Endothelial cell of umbilical vein (primary cell): ENCODE results near the gene MAST4. TPM values are rescaled to one million over a fixed set of nuclear protein-coding genes. Genes with fewer than 3 reads are reported as not detected.

ENCODE experiments used
- BruUV-seq: library from RNA; stranded (reverse); fragments of 400-500 nt; replicated peaks from 2 replicates; lab custom pipeline; 2021; lab: Mats Ljungman, UMichigan
- CTCF ChIA-PET: fragments of 300-600, 350-600 bp; sonication (Branson Sonifier 250); formaldehyde crosslinking; loops from one replicate; lab custom pipeline; 2021; ENCODE audit warnings: antibody characterized with exemption, inconsistent platforms; lab: Charles Lee
- POLR2A ChIA-PET: fragments of 300-600, 350-600 bp; sonication (Branson Sonifier 250); formaldehyde crosslinking; loops from one replicate; lab custom pipeline; 2021; ENCODE audit warnings: antibody characterized with exemption, inconsistent platforms; lab: Charles Lee
- DNase-seq: peaks from one replicate; pipeline ENCODE4 v3.0.0-alpha.2; 2011; ENCODE audit warnings: low read depth, low spot score
- FAIRE-seq: peaks from 2 replicates; lab custom pipeline; 2011; peaks lifted over from hg19 to GRCh38; lab: Jason Lieb, UNC
- H2AFZ ChIP-seq: 2 replicates; pipeline ENCODE4 v1.6.0; 2012; ENCODE audit warnings: low read depth, low read length, control low read depth, inconsistent platforms
- H3K27ac ChIP-seq: 2 replicates; pipeline ENCODE4 v1.5.1; 2011; ENCODE audit warnings: low read depth, mild to moderate bottlenecking, control low read depth, low read length, moderate library complexity; ENCODE audit not compliant: insufficient read depth
- H3K27me3 ChIP-seq, 2 experiments: 2 replicates each; pipeline versions ENCODE4 v1.6.0 to v1.6.1; 2011; ENCODE audit warnings: low read length in 2 of 2, mixed read lengths in 1 of 2; ENCODE audit not compliant: control insufficient read depth in 2 of 2, insufficient read depth in 2 of 2
- H3K36me3 ChIP-seq, 2 experiments: 2 replicates in 1 of 2; 3 replicates in 1 of 2; pipeline ENCODE4 v1.5.1; 2011; ENCODE audit warnings: low read length in 2 of 2, mild to moderate bottlenecking in 1 of 2, moderate library complexity in 1 of 2; ENCODE audit not compliant: control insufficient read depth in 2 of 2, insufficient read depth in 2 of 2; ENCODE audit errors: extremely low read depth in 1 of 2
- H3K4me1 ChIP-seq: 3 replicates; pipeline ENCODE4 v1.5.1; 2011; ENCODE audit warnings: mild to moderate bottlenecking, low read length; ENCODE audit not compliant: control insufficient read depth, insufficient read depth; ENCODE audit errors: extremely low read depth
- H3K4me2 ChIP-seq: 2 replicates; pipeline ENCODE4 v1.6.1; 2011; ENCODE audit warnings: low read length, control low read depth, mixed read lengths; ENCODE audit not compliant: insufficient read depth
- H3K4me3 ChIP-seq, 3 experiments: fragments of 200-600 bp in 1 of 3; sonication (generic), shearing (Covaris generic) in 1 of 3; replicated peaks in 1 of 3; 2 replicates each; pipeline ENCODE4 v1.5.1; 2011 to 2016; ENCODE audit warnings: control low read depth in 3 of 3, low read length in 3 of 3, mild to moderate bottlenecking in 2 of 3, inconsistent platforms in 1 of 3, low read depth in 1 of 3, moderate library complexity in 1 of 3; ENCODE audit not compliant: insufficient read depth in 1 of 3
- H3K79me2 ChIP-seq: 2 replicates; pipeline ENCODE4 v1.6.0; 2012; ENCODE audit warnings: low read length, inconsistent platforms; ENCODE audit not compliant: control insufficient read depth, insufficient read depth
- H3K9ac ChIP-seq: replicated peaks from 2 replicates; pipeline ENCODE3; 2011; ENCODE audit warnings: low read length, control low read depth; ENCODE audit not compliant: insufficient read depth; ENCODE audit errors: extremely low read depth
- H3K9me1 ChIP-seq: replicated peaks from 3 replicates; pipeline ENCODE4 v1.6.0; 2011; ENCODE audit warnings: mild to moderate bottlenecking, low read length; ENCODE audit not compliant: control insufficient read depth, insufficient read depth; ENCODE audit errors: extremely low read depth
- H3K9me3 ChIP-seq: replicated peaks from 2 replicates; pipeline ENCODE4 v1.5.1; 2012; ENCODE audit warnings: low read length, inconsistent platforms; ENCODE audit not compliant: control insufficient read depth, insufficient read depth
- H4K20me1 ChIP-seq: replicated peaks from 2 replicates; pipeline ENCODE3; 2011; ENCODE audit warnings: mild to moderate bottlenecking, low read length; ENCODE audit not compliant: control insufficient read depth, insufficient read depth; ENCODE audit errors: extremely low read depth
- EZH2 ChIP-seq: IDR thresholded peaks from 2 replicates; pipeline ENCODE4 v1.6.1; 2012; ENCODE audit warnings: borderline replicate concordance, low read depth, mild to moderate bottlenecking, moderate library complexity, low read length, inconsistent platforms; ENCODE audit not compliant: severe bottlenecking
- GATA2 ChIP-seq: IDR thresholded peaks from 2 replicates; pipeline ENCODE4 v1.7.0; 2011; ENCODE audit warnings: low read depth, mild to moderate bottlenecking, moderate library complexity, mixed read lengths, low read length; ENCODE audit not compliant: insufficient read length, insufficient read depth
- MAX ChIP-seq: IDR thresholded peaks from 2 replicates; pipeline ENCODE4 v1.6.1; 2011; ENCODE audit not compliant: insufficient read depth, insufficient read length
- POLR2A ChIP-seq: IDR thresholded peaks from 2 replicates; pipeline ENCODE4 v1.6.1; 2012; ENCODE audit warnings: low read depth, mild to moderate bottlenecking, control low read depth, low read length
- dilution Hi-C: fragments of 300-500 bp; cut with MboI; formaldehyde crosslinking; loops from one replicate; pipeline ENCODE4 v1.15.0; 2019; ENCODE audit warnings: low sequenced_read_pairs; ENCODE audit not compliant: extremely low pct_ligation_motif_present
- intact Hi-C: fragments of 100-400 bp; cut with micrococcal nuclease; formaldehyde crosslinking; loops from one replicate; pipeline ENCODE4 v1.10.0; 2022
- polyA plus RNA-seq, 4 experiments: library from polyadenylated mRNA; depleted of rRNA in 3 of 4; stranded (reverse) in 3 of 4; unstranded in 1 of 4; fragments of >200 nt; gene quantifications; 2 replicates each; pipeline versions ENCODE4 v1.2.1 to v1.2.3, GENCODE V29; 2011 to 2012; ENCODE audit warnings: missing spikeins in 1 of 4
- total RNA-seq: library from RNA; stranded (reverse); gene quantifications from 2 replicates; pipeline ENCODE4 v1.2.3, GENCODE V29; 2021

Gene MAST4
- total and polyA plus RNA-seq, 2 donors (not counting 3 experiments of a cell fraction or from before 2014, with no cell fraction given) = 40.2 to 116 TPM

- dilution Hi-C loops = no loop called here
- H3K4me1 ChIP-seq = peaks cover 15% of the 10 kb centered on the region
- H3K9ac ChIP-seq = no peak overlapping the region
- H3K27me3 ChIP-seq = no peaks in the 10 kb centered on the region
- intact Hi-C loops = no loop called here
- ChIA-PET CTCF (no interaction called here), POLR2A (no interaction called here)
- no peak for FAIRE-seq
- peaks cover 2 to 6% of the 10 kb centered on the region in 2 experiments for H3K36me3 ChIP-seq
- DNase-seq = no peak
- BruUV-seq = no TSS peak
- no peak overlapping the region for H3K4me2 ChIP-seq
- peaks cover 2% of the 10 kb centered on the region for H3K79me2 ChIP-seq
- TF ChIP-seq EZH2 = no peak
- H2AFZ ChIP-seq = no peak overlapping the region
- H3K9me1 ChIP-seq = no peaks in the 10 kb centered on the region
- no peaks in the 10 kb centered on the region for H4K20me1 ChIP-seq
- H3K27ac ChIP-seq = no peak overlapping the region
- H3K9me3 ChIP-seq = no peaks in the 10 kb centered on the region
- H3K4me3 ChIP-seq = no peak overlapping the region
Measured at GRCh38 chr5:66929281-66929680, 333.1 kb downstream of the MAST4 start.

- Histone ChIP-seq H4K20me1 (no peaks in the 10 kb centered on the region), H3K36me3 (peaks cover 2 to 6% of the 10 kb centered on the region in 2 experiments), H3K27ac (no peak overlapping the region), H3K4me3 (no peak overlapping the region), H3K79me2 (peaks cover 2% of the 10 kb centered on the region), H3K27me3 (no peaks in the 10 kb centered on the region), H3K9me3 (no peaks in the 10 kb centered on the region), H3K9ac (no peak overlapping the region), H3K9me1 (no peaks in the 10 kb centered on the region), H3K4me2 (no peak overlapping the region), H3K4me1 (peaks cover 15% of the 10 kb centered on the region), H2AFZ (no peak overlapping the region)
- dilution Hi-C loops (no loop called here), intact Hi-C loops (no loop called here)
- ChIA-PET POLR2A (no interaction called here), CTCF (no interaction called here)
- FAIRE-seq = no peak
- no TSS peak for BruUV-seq
- TF ChIP-seq POLR2A = no peak
- no peak for TF ChIP-seq MAX
- no peak for TF ChIP-seq GATA2
- no peak for DNase-seq
Measured at GRCh38 chr5:66929995-66930394, 333.8 kb downstream of the MAST4 start.
